Natural killer cell treated with Interleukin-12 subunit alpha and Interleukin-12 subunit beta and Interleukin-15 and Interleukin-18, amount 100 ng/mL, for 72 hours (primary cell): Measurements from ENCODE around the gene PDGFC. TPM values are rescaled to one million over a fixed set of nuclear protein-coding genes. Genes with fewer than 3 reads are reported as not detected.
"Not testable (repeated sequence)": the region's sequence is repeated elsewhere in the genome, so short reads cannot be mapped to it uniquely, and the experiment has no call there.

Source experiments
- ATAC-seq, 2 donors: fragments of 150-1000 bp; cut with Tn5 transposase in 1 of 2; sonication (Bioruptor Pico), chemical (Tn5 transposase) in 1 of 2; 2 replicates each; pipeline ENCODE4 v1.10.0; 2021
- DNase-seq: peaks from one replicate; pipeline ENCODE4 v3.0.0; 2022; ENCODE audit warnings: low spot score
- H3K27ac Mint-ChIP-seq, 2 donors: 1 replicate in 1 of 2; 2 replicates in 1 of 2; pipeline ENCODE4 v1.8.0; 2022; ENCODE audit warnings: mixed read lengths in 2 of 2, mild to moderate bottlenecking in 1 of 2, moderate library complexity in 1 of 2
- H3K27me3 Mint-ChIP-seq, 2 donors: 1 replicate in 1 of 2; 2 replicates in 1 of 2; pipeline ENCODE4 v1.8.0; 2022; ENCODE audit warnings: mixed read lengths in 2 of 2
- H3K36me3 Mint-ChIP-seq: one replicate; pipeline ENCODE4 v1.8.0; 2022; ENCODE audit warnings: mixed read lengths
- H3K4me1 Mint-ChIP-seq, 2 donors: 1 replicate in 1 of 2; 2 replicates in 1 of 2; pipeline ENCODE4 v1.8.0; 2022; ENCODE audit warnings: low read depth in 2 of 2, mixed read lengths in 2 of 2, mild to moderate bottlenecking in 1 of 2
- H3K4me3 Mint-ChIP-seq: one replicate; pipeline ENCODE4 v1.8.0; 2022; ENCODE audit warnings: mixed read lengths
- H3K9me3 Mint-ChIP-seq: 2 replicates; pipeline ENCODE4 v1.8.0; 2022; ENCODE audit warnings: mixed read lengths
- total RNA-seq, 2 donors: library from RNA; stranded (reverse); gene quantifications; one replicate each; pipeline ENCODE4 v1.2.3, GENCODE V29; 2022

Gene PDGFC
- total RNA-seq, 2 donors from 2014 or later = not detected

DNA sequence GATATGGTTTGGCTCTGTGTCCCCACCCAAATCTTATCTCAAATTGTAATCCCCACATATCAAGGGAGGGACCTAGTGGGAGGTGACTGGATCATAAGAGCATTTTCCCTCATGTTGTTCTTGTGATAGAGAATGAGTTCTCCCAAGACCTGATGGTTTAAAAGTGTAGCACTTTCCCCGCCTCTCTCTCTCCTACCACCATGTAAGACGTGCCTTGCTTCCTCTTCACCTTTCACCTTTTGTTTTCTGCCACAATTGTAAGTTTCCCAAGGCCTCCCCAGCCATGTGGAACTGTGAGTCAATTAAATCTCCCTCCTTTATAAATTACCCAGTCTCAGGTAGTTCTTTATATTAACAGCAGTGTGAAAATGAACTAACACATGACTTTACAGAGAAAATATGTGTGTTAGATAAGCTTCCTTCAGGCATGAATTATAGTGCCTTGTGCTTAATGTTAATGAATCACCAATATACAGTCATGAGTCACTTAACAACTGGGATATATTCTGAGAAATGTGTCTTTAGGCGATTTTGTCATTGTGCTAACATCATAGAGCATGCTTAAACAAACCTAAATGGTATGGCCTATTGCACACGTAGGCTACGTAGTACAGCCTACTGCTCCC is 37.9 kb downstream of the PDGFC start:
- ATAC-seq (no peak), DNase-seq (no peak)
- Mint-ChIP-seq H3K9me3 (peaks cover 8% of the 10 kb centered on the region), H3K27me3 (no peaks in the 10 kb centered on the region), H3K4me3 (no peak overlapping the region), H3K36me3 (no peaks in the 10 kb centered on the region), H3K27ac (no peak overlapping the region), H3K4me1 (no peaks in the 10 kb centered on the region)

DNA sequence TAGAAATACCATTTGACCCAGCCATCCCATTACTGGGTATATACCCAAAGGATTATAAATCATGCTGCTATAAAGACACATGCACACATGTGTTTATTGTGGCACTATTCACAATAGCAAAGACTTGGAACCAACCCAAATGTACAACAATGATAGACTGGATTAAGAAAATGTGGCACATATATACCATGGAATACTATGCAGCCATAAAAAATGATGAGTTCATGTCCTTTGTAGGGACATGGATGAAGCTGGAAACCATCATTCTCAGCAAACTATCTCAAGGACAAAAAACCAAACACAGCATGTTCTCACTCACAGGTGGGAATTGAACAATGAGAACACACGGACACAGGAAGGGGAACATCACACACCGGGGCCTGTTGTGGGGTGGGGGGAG is 39.2 kb downstream of the PDGFC start:
- not testable (repeated sequence) for H3K36me3 Mint-ChIP-seq, H3K27ac Mint-ChIP-seq, ATAC-seq, H3K4me3 Mint-ChIP-seq, H3K4me1 Mint-ChIP-seq, H3K27me3 Mint-ChIP-seq, DNase-seq
- H3K9me3 Mint-ChIP-seq = peaks cover 13% of the 10 kb centered on the region

DNA sequence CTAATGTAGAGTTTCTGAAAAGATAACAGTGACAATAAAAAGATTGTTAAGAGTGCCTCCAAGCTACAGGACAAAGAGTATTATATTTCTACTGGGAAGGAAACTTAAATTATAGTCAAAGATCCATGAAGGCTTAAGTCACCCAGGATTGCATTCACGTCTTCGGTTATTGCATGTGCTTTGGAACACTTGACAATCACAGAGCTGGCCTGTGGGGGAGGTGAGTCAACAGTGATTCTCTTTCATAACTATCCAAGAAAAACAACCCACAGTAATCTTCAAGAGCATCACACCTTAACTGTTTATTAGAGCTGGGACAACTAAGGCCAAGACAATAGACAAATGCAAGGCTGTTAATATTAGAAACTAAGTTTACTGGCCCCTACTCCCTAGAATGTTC is 40.3 kb downstream of the PDGFC start:
- DNase-seq (no peak), ATAC-seq (no peak)
- no peak overlapping the region for H3K27ac Mint-ChIP-seq
- no peaks in the 10 kb centered on the region for H3K4me1 Mint-ChIP-seq
- no peaks in the 10 kb centered on the region for H3K27me3 Mint-ChIP-seq
- H3K9me3 Mint-ChIP-seq = peaks cover 9% of the 10 kb centered on the region
- no peak overlapping the region for H3K4me3 Mint-ChIP-seq
- no peaks in the 10 kb centered on the region for H3K36me3 Mint-ChIP-seq

DNA sequence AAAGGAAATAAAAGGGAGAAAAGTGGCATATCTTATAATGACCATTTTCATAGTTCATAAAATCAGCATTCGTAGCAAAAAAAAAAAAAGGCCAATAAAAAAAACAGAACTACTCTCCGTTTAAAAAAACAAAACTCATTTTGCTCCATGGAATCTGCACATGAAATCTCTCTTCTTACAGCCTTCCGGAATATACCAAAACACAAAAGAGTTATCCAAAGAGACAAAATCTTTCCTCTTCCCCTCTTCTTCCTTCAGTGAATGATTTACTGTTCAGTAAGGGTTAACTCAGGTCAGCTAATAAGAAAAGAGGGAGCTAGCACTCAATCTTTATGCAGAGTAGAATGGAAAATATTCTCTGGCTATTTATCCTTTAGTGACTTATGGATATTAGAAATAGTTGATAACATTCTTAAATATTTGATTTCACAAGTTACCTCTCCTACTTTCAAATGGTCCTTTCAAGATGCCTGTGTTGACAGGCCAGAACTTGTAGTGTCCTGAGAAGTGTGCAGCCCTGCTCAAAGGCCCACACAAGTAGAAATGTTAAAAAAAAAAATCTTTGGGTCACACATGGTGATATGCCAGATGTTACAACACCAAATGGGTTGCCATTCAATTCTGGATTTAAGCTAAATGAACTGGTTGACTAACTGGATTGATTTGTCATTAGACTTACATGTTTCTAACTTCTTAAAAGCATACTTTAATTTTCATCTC is 42.1 kb downstream of the PDGFC start:
- Mint-ChIP-seq H3K4me1 (no peaks in the 10 kb centered on the region), H3K4me3 (no peak overlapping the region), H3K9me3 (peaks cover 13% of the 10 kb centered on the region), H3K27ac (no peak overlapping the region), H3K36me3 (peaks cover 5% of the 10 kb centered on the region), H3K27me3 (no peaks in the 10 kb centered on the region)
- DNase-seq (no peak), ATAC-seq (no peak)

DNA sequence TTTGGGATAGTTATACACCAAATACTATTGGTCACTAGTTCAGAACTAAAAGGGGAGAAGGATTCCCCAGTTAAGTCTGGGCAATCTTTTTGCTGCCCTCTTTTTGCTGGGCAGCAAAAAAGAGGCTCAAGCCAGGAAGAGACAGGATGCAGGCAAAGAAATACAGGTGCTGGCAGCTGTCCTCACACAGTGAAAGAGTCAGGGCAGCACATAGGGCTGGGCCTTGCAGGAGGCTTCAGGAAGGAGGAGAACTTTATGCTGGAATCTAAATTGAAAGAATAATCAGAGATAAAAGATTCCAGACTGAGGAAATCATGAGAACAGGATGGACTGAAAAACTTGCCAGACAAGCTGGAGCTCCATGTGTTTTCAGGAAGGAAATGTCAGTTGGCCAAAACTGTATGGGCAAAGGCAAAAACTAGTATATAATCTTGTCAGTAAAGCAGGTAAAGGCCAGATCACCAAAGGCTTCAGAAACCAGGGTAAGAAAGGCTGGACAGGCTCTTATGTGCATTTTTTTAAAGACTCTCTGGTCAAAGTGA is 46.8 kb downstream of the PDGFC start:
- peaks cover 16% of the 10 kb centered on the region for H3K9me3 Mint-ChIP-seq
- DNase-seq (no peak), ATAC-seq (no peak)
- no peak overlapping the region for H3K4me3 Mint-ChIP-seq
- no peak overlapping the region for H3K27ac Mint-ChIP-seq
- no peaks in the 10 kb centered on the region for H3K4me1 Mint-ChIP-seq
- H3K36me3 Mint-ChIP-seq = peaks cover 5% of the 10 kb centered on the region
- no peaks in the 10 kb centered on the region for H3K27me3 Mint-ChIP-seq

DNA sequence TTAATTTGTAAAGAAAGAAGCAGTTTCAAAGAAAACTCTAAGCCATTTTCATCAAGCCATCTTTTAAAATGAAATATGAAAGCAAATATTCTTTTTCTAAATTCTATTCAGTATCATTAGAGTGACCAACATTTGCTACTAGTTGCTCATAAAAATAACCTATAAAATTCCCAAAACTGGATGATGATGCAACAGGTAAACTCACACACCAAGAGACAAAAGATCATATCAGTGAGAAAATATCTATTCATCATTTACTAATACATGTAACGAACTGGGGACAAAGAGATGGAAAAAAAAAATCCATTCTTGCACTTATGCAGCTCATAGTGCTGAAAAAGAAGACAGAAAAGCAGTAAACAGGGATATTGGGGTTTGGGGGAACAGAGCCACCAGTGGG is 48.1 kb downstream of the PDGFC start:
- DNase-seq (no peak), ATAC-seq (no peak)
- H3K27me3 Mint-ChIP-seq = no peaks in the 10 kb centered on the region
- no peak overlapping the region for H3K4me3 Mint-ChIP-seq
- no peaks in the 10 kb centered on the region for H3K4me1 Mint-ChIP-seq
- peaks cover 5% of the 10 kb centered on the region for H3K36me3 Mint-ChIP-seq
- H3K9me3 Mint-ChIP-seq = peaks cover 16% of the 10 kb centered on the region
- H3K27ac Mint-ChIP-seq = no peak overlapping the region

DNA sequence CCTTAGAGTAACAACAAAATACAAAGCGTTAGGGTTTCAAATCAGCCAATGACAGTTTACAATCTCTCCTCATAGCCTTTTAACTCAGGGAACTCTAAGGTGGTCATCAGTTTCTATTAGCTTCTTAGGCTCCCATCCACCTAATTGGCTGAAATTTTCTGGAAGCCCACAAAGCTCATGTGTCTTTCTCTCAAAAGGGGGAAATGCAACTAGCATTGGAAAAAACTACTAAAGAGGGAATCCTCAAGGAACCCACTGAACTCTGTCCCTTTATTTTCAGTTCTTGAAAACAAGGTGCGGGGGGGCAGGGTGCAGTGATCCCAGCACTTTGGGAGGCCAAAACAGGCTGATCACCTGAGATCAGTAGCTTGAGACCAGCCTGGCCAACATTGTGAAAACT is 56.4 kb downstream of the PDGFC start:
- DNase-seq (no peak), ATAC-seq (no peak)
- Mint-ChIP-seq H3K4me3 (no peak overlapping the region), H3K27me3 (no peaks in the 10 kb centered on the region), H3K27ac (no peak overlapping the region), H3K9me3 (peaks cover 15% of the 10 kb centered on the region), H3K4me1 (no peaks in the 10 kb centered on the region), H3K36me3 (peaks cover 6% of the 10 kb centered on the region)

DNA sequence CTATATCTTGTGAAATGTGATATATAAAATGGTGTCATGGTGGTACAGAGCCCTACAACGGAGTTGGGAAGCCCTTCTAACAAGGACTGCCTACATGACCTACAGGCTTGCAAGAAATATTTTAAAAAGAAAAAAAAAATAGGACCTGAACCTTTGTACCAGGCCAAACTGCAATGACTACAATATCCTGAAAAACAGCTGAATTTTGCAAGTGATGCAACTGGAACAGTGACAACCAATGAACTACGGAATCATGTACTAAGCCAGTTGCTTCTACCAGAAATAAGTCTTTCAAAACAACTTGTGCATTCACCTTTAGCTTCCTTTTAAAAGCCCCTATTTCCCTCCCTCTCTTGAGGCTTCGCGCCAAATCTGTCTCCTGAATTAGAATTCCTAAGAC is 58.4 kb downstream of the PDGFC start:
- Mint-ChIP-seq H3K36me3 (peaks cover 6% of the 10 kb centered on the region), H3K27ac (no peak overlapping the region), H3K4me3 (no peak overlapping the region), H3K27me3 (no peaks in the 10 kb centered on the region), H3K4me1 (no peaks in the 10 kb centered on the region), H3K9me3 (peaks cover 18% of the 10 kb centered on the region)
- DNase-seq (no peak), ATAC-seq (no peak)

DNA sequence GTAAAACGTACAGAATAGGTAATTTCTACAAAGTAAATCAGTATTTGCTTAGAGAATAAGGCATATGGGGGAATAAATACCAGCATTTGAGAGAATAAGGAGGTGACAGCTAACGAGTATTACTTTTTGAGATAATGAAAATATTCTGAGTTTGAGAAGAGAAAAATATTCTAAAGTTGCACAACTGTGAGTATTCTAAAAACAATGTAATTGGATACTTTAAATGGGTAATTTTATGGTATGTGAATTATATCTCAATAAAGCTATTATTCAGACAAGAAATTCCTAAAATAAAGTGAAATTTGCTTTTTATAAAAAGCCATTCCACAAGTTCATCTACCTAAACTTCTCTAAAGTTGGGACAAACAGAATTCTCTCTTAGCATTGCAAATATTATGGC is 62.6 kb downstream of the PDGFC start:
- Mint-ChIP-seq H3K27me3 (no peaks in the 10 kb centered on the region), H3K36me3 (no peaks in the 10 kb centered on the region), H3K9me3 (peaks cover 7% of the 10 kb centered on the region), H3K4me3 (no peak overlapping the region), H3K27ac (no peak overlapping the region), H3K4me1 (no peaks in the 10 kb centered on the region)
- DNase-seq = no peak
- ATAC-seq = no peak

DNA sequence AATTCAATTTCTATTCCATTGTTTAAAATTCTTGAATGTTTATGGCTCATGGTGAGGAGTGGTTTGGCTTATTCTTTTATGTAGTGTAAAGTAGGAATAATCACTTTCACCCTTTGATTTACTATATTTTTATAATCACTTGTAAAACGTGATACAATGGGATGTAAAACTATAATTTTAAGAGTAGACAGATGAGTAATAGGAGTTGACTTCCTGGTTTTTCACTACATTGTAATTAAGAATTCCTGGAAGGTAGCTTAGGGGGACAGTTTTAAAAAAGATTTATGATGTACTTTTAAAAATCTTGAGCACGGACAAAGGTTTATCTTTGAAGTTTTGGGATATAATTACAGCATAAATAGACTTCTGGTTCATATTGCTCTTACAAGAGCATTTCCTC is 65.3 kb downstream of the PDGFC start:
- Mint-ChIP-seq H3K4me3 (no peak overlapping the region), H3K36me3 (no peaks in the 10 kb centered on the region), H3K27ac (no peak overlapping the region), H3K27me3 (no peaks in the 10 kb centered on the region), H3K9me3 (peaks cover 7% of the 10 kb centered on the region), H3K4me1 (no peaks in the 10 kb centered on the region)
- no peak for ATAC-seq
- DNase-seq = no peak

DNA sequence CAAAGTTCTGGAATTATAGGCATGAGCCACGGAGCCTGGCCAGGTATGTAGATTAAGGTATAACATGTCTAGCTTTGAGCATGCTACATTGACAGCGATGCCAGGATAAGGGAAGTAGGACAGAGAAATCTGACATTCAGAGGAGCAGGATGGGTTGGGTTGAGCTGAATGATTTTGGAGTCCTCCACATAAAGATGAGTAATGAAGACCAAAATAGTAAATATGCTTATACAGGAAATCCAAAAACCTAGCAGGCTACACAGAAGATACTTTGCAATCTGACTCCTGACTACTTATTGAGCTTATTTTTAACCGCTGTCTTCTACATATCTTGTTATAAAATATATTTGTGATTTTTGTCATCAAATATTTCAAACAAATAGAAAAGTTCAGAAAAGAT is 69.7 kb downstream of the PDGFC start:
- DNase-seq = no peak
- Mint-ChIP-seq H3K36me3 (no peaks in the 10 kb centered on the region), H3K9me3 (peaks cover 11% of the 10 kb centered on the region), H3K4me1 (no peaks in the 10 kb centered on the region), H3K4me3 (no peak overlapping the region), H3K27me3 (no peaks in the 10 kb centered on the region), H3K27ac (no peak overlapping the region)
- no peak for ATAC-seq

DNA sequence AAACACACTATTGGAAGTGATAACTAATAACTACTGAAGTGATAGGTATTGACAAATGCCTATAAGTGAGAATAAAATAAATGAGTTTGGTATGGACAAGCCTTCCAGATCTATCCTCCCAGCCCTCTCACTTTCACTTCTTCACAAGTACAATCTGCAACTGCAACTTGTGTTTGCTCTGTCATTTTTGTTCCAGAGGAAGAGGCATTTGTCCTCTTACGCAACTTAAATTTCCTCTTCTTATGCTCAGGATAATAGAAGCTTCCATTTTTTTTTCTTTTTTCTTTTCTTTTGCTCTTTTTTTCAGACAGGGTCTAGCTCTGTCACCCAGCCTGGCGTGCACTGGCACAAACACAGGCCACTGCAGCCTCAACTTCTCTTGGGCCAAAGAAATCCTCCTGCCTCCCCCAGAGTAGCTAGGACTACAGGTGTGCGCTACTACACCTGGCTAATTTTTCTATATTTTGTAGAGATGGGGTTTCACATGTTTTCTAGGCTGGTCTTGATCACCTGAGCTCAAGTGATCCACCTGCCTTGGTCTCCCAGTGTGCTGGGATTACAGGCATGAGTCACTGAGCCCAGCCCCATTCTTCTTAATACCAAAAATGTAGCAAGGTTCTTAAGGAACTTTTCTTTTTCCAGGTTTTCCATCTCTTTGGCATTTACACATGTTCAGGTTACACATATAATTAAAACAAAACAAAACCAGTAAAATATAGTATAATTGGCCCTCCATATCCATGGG is 73.1 kb downstream of the PDGFC start:
- H3K4me3 Mint-ChIP-seq = no peak overlapping the region
- no peaks in the 10 kb centered on the region for H3K36me3 Mint-ChIP-seq
- H3K4me1 Mint-ChIP-seq = no peaks in the 10 kb centered on the region
- peaks cover 11% of the 10 kb centered on the region for H3K9me3 Mint-ChIP-seq
- no peak for DNase-seq
- H3K27me3 Mint-ChIP-seq = no peaks in the 10 kb centered on the region
- H3K27ac Mint-ChIP-seq = no peak overlapping the region
- ATAC-seq = no peak

DNA sequence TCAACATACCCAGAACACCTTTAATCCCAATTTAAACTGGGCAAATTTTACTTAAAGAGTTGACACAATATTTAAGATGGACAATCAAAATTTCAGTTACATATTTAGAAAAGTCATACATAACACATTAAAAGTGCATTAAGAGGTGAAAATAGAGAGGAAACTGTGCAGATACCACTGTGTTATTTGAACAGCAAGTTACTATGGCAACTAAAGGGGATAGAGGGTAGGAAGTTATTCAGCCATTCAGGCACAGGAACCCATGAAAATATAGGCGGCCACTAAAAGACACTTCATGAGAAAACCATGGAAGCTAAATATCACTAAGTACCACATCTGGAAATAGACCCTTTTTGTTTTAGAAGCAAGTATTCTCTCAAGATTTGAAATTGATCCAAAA is 75.1 kb downstream of the PDGFC start:
- DNase-seq (no peak), ATAC-seq (no peak)
- no peak overlapping the region for H3K27ac Mint-ChIP-seq
- peaks cover 7% of the 10 kb centered on the region for H3K9me3 Mint-ChIP-seq
- no peak overlapping the region for H3K4me3 Mint-ChIP-seq
- H3K27me3 Mint-ChIP-seq = no peaks in the 10 kb centered on the region
- no peaks in the 10 kb centered on the region for H3K4me1 Mint-ChIP-seq
- H3K36me3 Mint-ChIP-seq = no peaks in the 10 kb centered on the region

DNA sequence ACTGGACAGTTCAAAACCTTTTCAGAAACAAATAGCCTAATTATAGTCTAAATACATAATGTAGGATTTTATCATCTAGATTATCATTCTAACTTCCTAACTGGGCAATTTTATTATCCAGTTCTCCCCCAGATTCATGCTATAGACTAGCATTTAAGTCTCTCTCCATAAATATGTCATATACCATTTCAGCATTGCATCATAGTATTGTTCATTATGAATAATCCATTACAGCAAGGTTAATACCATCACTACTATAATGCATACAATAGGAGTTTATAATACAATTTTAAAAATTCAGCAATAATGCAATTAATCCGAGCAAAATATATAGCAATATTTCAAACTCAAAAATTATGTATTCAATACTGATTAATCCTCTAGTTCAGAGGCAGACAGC is 77.4 kb downstream of the PDGFC start:
- no peak for ATAC-seq
- DNase-seq = no peak
- Mint-ChIP-seq H3K9me3 (no peaks in the 10 kb centered on the region), H3K4me1 (no peaks in the 10 kb centered on the region), H3K27ac (no peak overlapping the region), H3K4me3 (no peak overlapping the region), H3K27me3 (no peaks in the 10 kb centered on the region), H3K36me3 (no peaks in the 10 kb centered on the region)
